HG03039 (cell line): ENCODE results near the gene PDE4D.

Source experiments
- ATAC-seq: cut with Tn5 transposase; IDR thresholded peaks from one replicate; pipeline ENCODE4 v1.9.1; 2021; ENCODE audit warnings: mild to moderate bottlenecking, moderate library complexity; ENCODE audit not compliant: unreplicated experiment

Gene PDE4D

DNA sequence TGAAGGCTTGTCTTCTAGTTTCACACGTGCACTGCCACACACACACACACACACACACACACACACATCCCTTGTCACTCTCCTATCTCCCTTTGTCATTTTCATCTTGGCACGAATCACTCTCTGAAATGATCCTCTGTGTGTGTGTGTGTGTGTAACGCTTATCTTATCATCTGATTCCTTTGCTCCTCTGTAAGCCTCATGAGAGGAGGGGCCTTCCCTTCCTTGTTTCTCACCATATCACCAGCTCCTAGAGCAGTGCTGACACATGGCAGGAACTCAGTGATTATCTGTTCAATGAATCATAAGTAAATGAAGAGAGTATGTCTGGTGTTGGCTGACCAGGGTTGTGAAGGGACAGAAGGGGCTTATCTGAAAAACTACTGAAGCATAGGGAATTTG lies 53.3 kb downstream of the PDE4D start:
- no peak for ATAC-seq

DNA sequence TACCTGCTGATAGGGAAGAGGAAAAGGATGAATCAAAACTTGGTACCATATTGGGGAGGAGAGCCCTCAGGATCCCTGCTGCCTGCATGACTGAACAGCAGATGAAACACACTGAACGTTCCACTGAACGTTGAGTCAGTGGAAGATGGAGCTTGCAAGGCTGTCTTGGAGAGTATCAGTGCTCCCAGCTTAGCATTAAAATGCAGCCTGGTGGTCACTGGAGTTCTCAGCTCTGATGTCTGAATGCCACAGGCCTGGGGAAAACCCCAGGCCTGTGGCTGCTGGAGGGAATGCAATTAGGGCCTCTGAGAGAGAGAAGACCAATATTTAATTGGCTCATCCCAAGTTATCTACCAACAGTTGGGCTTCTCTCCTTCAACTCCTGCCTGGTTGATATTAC lies 54.5 kb downstream of the PDE4D start:
- ATAC-seq: no peak

DNA sequence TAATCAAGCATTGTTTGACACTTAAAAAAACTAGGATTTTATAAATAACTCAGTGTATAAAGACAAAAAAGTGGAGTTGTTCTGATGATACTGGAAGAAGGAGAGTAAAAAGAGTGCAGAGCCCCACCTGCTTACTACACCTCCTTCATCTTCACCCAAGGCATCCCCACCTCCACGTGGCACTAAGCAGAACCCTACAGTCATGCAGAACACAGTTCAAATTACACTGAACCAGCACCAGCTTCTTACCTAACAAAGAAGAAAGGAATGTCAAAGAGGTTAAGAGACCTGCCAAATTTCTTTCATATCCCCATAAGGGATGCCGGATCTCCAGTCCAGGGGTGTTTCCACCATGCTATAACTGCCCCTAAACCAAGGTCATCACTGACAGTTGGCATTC lies 55.5 kb downstream of the PDE4D start:
- no peak for ATAC-seq

DNA sequence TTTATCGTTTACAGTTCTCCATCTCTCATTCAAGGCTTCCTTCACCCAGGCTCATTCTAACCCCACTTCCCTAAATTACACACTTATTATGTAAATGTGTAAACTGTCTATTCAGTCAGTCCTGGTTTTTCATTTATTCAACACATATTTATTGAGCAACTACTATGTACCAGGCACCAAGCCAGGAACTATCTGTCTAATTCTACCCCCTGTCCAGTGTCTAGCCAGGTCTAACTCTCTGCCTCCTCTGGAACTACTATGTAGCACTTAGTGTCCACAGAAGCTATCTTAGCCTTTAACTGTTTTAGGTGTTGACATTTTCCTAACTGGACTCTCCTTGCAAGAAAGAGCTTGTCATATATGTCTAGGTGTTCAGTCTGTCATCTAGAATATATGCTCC lies 56.5 kb downstream of the PDE4D start:
- no peak for ATAC-seq

DNA sequence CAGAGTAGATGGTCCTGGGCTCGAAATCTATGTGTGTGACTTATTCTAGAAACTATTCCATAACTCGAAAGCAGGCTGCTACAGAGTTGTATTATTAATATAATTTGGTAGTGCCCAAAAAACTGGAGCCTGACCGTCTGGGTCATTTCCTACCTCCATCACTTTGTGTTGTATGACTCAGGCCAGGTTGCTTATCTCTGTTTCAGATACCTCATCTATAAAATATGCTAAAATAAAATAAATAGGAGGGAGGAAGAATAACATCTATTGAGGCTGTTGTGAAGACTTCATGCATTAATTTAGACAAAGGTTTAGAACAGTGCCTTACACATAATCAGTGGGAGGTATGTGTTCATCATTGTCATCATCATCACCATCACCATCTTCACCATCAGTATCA lies 57.7 kb downstream of the PDE4D start:
- no peak for ATAC-seq

DNA sequence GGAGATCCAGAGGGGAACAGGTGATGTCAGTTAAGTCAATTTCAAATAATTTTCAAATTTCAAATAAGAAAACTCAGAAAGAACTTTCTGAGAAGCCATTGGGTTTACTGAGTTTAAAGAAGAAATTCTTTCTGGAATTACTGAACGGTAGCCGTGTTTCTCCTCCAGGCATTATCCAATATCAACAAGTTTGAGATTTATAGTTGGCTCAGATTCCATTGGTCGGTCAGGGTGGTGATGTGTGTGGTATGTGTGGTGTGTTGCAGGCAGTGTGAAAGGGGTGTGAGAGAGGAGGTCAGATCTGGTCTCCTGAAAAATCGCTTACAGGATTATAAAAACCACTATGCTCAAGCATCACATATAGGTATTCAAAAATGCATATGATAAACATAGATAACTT lies 60.1 kb downstream of the PDE4D start:
- no peak for ATAC-seq

DNA sequence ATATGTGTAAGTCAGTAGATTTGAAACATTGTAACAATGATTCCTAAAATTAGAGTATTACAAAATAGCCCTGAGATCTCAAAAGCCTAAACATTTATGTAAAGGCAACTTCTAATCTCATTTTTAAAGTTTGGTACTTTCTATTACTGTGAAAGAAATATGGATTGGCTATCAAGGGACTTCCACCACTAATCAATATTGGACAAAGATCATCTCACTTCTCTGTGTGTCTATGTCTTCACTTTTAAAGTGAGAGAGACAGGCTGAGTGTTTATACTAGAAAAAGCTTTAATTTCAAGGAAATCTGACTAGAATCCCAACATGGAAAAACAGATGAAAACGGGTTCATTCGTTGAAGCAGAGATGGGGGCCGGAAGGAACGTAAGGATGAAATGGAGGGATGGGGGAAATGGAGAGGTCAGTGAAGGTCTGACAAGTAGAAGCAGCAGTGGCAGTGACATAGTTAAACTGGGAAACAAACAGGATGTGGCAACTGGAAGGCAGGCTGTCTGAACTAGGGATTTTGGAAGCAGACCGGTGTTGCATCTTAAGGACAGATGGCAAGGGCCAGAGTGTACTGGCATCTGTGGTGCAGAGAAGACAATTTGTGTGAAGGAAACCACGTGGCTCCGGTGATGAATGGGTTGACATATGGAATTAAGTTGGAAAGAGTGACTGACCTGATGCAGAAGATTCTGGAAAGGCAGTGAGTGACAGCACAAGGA lies 60.8 kb downstream of the PDE4D start:
- ATAC-seq: no peak

DNA sequence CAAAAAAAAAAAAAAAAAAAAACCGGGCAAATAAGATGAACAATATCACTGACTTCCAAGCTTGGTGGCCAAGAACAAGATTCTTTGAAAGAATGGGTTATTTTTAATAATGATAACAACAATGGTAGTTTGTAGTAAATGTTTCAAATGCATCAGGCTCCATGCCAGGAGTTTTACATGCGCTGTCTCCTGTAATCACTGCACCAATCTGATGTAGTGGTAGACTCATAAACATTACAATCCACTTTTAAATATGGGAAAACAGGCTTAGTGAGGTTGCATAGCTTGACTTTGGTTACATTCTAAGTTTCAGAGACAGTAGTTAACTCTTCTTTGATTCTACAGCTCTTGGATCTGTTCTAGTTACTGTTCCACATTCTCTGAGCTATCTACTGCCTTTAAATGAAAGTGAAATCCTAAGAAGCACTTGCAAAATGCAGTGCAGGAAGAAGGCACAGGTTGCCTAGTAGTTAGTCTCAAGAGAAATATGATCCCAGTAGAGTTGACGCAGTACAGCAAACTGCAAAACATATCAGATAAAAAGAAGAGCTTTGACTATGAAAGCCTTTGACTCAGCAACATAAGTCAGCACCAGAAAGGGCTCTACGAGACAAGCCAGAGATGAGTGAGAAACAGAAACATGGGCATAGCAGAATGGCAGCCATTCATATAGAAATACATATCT lies 62.1 kb downstream of the PDE4D start:
- ATAC-seq: no peak

DNA sequence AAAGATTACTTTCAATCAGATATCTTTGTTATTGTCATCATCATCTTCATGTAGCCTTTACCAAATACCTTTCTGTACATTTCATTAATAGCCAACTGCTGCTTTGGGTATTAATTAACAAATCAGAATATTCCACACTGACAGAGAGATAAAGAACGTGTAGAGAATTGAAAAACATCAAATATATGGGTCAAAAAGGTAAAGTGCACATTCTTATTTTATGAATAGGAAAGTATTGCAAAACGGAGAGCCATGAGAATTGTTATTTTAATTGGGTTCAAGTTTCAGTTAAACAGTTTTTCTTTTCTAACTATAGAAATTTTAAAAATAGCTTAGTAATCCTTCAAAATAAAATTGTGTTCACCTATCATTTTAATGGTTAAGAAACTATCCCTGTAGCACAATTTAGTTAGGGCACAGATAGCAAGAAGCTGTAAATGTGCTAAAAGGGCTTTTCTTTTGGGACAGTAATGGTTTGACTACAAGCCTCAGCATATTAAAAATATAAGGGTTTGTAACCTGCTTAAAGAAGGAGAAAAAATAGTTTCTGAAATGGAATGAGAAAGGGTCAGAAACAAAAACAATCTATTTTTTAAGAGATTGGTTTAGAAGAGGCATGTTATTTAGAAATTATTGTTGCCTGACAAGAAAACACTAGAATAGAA lies 62.9 kb downstream of the PDE4D start:
- ATAC-seq: no peak

DNA sequence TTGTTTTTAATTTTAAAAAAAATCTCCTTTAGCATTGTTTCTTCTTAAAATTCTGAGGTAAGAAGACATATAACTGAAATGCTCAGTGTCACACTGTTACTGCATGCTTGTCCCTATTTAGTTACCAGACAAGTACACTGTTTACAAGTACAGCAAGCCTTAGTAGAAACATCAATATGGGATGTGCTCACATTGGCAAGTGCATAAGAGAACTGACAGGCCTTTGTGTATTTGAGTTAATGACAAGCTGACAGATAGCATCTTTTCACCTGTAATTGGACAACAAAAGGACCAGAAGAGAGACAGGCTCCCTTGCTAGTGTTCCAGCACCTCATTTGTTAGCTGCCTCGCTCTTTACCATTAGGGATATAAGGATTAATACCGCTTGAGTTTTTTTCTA lies 63.6 kb downstream of the PDE4D start:
- ATAC-seq: no peak

DNA sequence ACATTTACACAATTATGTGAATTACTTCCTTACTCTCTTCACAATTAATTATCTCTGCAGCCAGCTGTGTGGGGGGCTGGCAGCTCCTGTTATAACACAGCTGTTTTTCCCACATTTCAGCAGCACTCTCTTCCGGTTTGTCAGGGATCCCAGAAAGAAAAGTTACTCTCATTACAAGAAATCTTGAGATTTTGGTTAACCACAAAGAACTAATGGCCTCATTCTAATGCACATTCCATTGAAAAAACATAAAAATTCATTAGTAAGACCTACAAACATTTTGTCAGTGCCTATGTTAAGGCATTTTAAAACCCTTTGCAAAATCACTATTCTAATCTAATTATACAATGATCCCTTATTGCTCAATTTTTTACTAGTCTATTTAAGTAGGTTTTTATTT lies 64.1 kb downstream of the PDE4D start:
- no peak for ATAC-seq

DNA sequence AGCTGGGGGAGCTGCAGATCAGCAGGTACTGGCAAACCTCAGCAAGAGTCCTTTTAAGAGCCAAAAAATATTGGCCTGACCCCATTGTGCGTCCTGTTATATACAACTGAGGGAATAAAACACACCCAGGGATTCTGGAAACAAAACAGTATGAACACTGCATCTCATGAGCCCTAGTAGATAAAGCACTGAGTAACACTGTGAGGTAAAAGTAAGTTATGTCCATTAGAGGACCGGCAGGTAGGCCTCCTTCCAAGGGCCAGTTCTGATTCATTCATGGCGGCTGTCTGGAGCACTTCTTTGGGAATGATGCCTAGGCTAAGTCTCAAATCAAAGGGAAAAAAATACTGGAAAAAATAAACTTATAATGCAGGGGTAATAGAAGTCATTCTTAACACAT lies 64.9 kb downstream of the PDE4D start:
- no peak for ATAC-seq

DNA sequence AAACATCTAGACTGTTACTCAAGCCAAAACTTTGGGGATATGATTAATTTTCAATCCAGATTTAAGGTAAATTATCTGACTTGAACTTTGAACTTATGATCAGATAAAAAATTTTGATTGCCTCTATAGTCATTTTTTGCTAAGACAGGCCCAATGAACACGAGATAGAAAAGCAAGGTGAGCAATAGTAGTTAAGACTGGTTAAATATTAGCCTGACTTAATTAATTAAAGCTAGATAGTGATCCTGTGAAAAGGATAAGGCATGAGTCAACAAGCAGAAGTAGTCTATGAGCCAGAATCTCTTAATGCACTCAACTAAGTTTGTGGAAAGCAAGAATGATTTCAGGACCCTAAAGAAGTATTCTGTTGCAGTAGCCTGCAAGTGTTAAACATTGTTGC lies 66.5 kb downstream of the PDE4D start:
- no peak for ATAC-seq

DNA sequence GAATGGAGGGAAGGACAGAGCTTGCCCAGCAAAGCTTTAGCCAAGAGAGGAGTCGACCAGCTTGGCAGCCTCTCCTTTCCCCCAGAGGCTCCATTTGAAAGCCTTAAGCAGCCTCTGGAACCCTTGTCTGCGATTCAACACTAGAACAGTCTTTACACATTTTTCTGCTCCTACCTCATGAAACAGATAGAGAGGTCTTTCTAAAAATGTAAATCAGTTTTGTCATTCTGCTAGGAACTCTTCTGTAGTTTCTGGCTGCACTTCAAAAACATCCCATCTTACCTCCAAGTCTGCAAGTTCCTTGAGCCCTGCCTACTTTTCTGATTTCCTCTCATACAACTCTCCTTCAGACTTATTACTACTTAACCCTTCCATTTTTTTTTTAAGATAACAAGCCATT lies 70.1 kb downstream of the PDE4D start:
- no peak for ATAC-seq

DNA sequence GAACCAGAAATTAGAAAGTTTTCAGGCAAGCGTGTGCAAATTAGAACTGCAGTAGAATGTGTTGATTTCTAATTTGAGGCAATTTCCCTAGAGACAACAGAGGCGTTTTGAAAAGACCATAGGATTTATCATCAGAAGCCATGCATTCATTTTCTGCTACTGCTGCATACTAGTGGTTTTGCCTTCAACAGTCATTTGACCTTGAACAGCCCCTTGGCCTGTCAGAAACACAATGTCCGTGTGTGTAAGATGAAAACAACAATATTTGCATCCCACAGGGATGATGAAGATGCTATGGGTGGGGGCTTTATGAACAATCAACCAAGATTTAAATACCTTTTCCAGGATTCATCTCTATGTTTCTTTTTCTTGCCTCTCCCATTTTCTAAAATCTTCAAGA lies 73.7 kb downstream of the PDE4D start:
- no peak for ATAC-seq

DNA sequence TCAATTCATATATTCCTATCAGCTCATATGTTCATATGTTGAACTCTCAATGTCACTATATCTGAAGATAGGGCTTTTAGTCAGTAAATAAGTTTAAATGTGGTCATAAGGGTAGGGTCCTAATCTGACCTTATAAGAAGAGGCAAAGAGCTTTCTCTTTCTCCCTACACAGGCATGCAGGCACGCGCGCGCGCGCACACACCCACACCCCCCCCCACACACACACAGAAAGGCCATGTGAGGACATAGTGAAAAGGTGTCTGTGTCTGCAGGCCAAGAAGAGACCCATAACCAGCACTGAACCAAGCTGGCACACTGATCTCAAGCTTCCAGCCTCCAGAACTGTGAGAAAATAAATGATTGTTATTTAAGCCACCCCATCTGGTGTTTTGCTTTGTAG lies 76.0 kb downstream of the PDE4D start:
- ATAC-seq: no peak

DNA sequence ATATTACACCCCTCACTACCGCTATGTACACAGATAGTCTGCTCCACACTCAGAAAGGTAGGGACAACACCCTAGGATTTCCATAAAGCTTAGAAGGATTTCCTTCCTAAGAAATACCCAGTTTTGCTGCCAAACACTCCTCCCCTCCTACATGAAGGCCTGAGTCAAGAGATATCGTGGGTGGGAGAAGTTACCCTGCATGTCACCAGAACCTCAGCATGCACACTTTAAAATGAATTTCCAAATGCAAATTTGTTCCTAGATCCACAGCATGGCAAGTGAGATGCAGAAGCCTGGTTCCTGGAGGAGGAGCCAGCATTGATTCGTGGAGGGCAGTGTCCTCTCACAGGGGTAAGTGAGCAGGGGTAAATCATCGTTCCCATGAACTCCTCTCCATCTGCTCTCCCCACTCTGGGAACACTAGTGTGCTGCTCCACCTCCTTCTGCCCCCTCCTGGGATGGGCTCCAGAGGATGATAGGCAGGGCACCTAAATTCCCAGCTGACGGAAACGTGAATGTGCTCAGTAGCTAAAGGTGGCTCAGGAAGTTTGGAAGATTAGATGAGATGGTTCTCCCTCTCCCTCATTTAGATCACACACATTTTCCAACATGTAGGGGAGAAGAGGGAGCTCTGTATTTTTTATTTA lies 76.7 kb downstream of the PDE4D start:
- ATAC-seq: no peak

DNA sequence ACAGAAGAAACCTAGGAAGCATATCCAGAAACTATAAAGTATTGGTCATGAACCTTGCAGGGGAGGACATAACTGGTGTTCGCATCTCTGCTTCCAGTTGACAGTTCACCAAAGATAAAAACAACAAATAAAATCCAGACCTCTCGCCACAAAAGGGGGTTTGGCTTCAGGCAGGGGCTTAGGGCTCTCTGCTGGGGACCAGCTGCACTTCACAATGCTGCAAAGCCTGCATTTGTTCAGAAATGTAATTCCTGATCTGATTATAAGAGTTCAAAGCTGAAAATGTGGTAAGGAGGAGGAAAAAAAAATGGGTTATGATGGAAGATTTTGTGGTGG lies 79.0 kb downstream of the PDE4D start:
- ATAC-seq: no peak

DNA sequence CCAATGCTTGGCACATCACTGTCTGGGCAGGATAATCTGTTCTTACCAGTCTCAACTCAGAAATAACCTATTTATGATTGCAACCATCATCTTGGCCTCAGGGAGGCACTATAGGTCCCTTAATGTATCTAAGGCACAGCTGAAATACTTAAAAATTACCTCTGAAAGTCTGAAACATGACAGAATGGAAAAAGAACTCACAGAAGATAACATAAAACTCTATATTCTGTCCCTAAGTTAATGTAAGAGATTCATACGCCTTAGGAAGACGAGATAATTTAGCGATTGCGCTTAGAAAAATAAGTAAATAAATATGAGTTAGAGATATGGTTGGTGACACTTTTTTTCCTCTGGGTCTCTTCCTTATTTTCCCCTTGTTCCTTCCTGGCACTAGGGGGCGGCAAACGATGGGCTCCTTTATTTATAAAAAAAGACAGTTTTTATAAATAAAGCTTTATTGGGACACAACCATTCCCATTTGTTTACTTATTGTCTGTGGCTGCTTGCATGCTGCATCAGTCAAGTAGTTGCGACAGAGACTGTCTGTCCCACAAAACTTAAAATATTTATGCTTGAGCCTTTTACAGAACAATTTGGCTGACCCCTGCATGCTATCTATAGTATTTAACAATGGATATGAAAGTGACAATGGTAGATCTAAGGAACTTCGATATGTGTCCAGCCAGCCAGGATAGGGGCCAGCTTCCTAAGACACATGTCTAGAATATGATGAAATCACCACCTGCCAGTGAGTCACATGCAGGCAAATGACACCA lies 79.6 kb downstream of the PDE4D start:
- no peak for ATAC-seq

DNA sequence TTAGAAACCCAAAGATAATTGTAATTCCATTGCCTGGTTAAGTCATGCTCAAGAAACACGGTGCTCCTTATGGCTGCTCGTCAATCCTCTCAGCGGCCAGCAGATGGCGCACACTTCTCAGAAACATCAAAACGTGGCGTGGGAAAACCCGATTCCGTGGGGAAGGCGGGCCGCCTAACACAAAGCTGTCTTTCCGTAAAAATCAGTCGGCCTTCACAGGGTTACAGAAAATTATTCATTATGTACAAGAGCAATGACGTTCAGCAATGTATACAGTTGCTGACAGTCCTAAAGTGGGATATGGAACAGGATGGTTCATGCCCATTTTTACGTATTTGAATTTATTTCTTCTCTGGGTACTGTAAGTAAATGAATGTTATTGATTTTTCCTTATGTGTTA lies 83.5 kb downstream of the PDE4D start:
- ATAC-seq: peak; percentile 57

DNA sequence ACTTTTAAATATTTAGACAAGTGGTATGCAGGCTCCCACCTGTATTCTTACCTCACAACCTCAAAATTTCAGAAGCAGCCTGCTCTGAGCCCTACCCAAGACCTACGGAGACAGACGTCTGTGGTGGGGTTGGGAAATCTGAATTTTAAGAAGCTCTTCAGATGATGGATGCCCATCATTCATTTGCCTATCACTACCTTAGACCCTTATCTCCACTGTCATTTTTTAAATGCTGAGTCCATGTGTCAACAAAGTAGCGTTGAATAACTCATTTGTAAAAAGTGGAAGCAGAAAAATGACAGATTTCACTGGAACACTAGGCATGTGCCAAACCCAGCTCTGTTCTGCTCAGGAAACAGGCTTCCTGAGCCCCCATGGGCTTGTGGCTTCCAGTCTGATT lies 85.7 kb downstream of the PDE4D start:
- no peak for ATAC-seq
